SK-N-SH (cell line): ENCODE results near the gene SHPK. TPM values are rescaled to one million over a fixed set of nuclear protein-coding genes. Genes with fewer than 3 reads are reported as not detected.

Experiments
- CTCF ChIA-PET: fragments of 300-600, 350-600 bp; formaldehyde crosslinking; extraction: SDS; loops from one replicate; lab custom pipeline; 2021; lab: Yijun Ruan, JAX
- POLR2A ChIA-PET: fragments of 350-600 bp; sonication (Branson Sonifier 250); formaldehyde crosslinking; extraction: SDS; loops from one replicate; lab custom pipeline; 2020; ENCODE audit warnings: antibody characterized with exemption, inconsistent platforms; lab: Yijun Ruan, JAX
- DNase-seq: peaks from one replicate; pipeline ENCODE4 v3.0.0; 2012
- H2AFZ ChIP-seq: fragments of 200-600 bp; sonication (generic); 2 replicates; pipeline ENCODE4 v1.8.1; 2016; ENCODE audit warnings: antibody characterized with exemption, mild to moderate bottlenecking, low read depth
- H3F3A ChIP-seq: fragments of 200-600 bp; sonication (generic); replicated peaks from 2 replicates; pipeline ENCODE3; 2016; ENCODE audit warnings: antibody characterized with exemption, mild to moderate bottlenecking; ENCODE audit not compliant: insufficient read depth
- H3K27ac ChIP-seq, 2 experiments: fragments of 200-500 bp in 1 of 2; fragments of 200-600 bp in 1 of 2; sonication (Bioruptor generic) in 1 of 2; sonication (generic), shearing (Covaris generic) in 1 of 2; 2 replicates each; pipeline versions ENCODE4 v1.5.1 to v1.6.1; 2014 to 2016; ENCODE audit warnings: low read depth in 2 of 2, inconsistent platforms in 1 of 2, low read length in 1 of 2, mild to moderate bottlenecking in 1 of 2, mixed read lengths in 1 of 2
- H3K27me3 ChIP-seq: fragments of 200-600 bp; sonication (generic), shearing (Covaris generic); 2 replicates; pipeline ENCODE4 v1.6.1; 2016; ENCODE audit warnings: mixed run types; ENCODE audit not compliant: insufficient read depth
- H3K36me3 ChIP-seq, 2 experiments: fragments of 200-500 bp in 1 of 2; fragments of 200-600 bp in 1 of 2; sonication (Bioruptor generic) in 1 of 2; sonication (generic) in 1 of 2; replicated peaks in 1 of 2; 2 replicates each; pipeline versions ENCODE3 to v1.5.1; 2014 to 2016; ENCODE audit warnings: low read length in 1 of 2, mild to moderate bottlenecking in 1 of 2; ENCODE audit not compliant: insufficient read depth in 2 of 2, control insufficient read depth in 1 of 2
- H3K4me1 ChIP-seq, 2 experiments: fragments of 200-500 bp in 1 of 2; fragments of 200-600 bp in 1 of 2; sonication (Bioruptor generic) in 1 of 2; sonication (generic), shearing (Covaris generic) in 1 of 2; 2 replicates each; pipeline versions ENCODE4 v1.5.1 to v1.6.1; 2014 to 2016; ENCODE audit warnings: low read depth in 1 of 2, low read length in 1 of 2, mixed run types in 1 of 2; ENCODE audit not compliant: insufficient read depth in 2 of 2, control insufficient read depth in 1 of 2
- H3K4me2 ChIP-seq: fragments of 200-600 bp; sonication (generic), shearing (Covaris generic); 2 replicates; pipeline ENCODE4 v1.6.1; 2017; ENCODE audit warnings: mixed run types
- H3K4me3 ChIP-seq, 2 experiments: fragments of 200-500 bp in 1 of 2; fragments of 200-600 bp in 1 of 2; sonication (Bioruptor generic) in 1 of 2; sonication (generic), shearing (Covaris generic) in 1 of 2; 2 replicates each; pipeline versions ENCODE4 v1.5.1 to v1.8.1; 2014 to 2016; ENCODE audit warnings: low read depth in 2 of 2, inconsistent platforms in 1 of 2, low read length in 1 of 2, mild to moderate bottlenecking in 1 of 2, mixed read lengths in 1 of 2, moderate library complexity in 1 of 2
- H3K79me2 ChIP-seq: fragments of 200-600 bp; sonication (generic); 2 replicates; pipeline ENCODE4 v1.8.1; 2017; ENCODE audit warnings: mild to moderate bottlenecking; ENCODE audit not compliant: insufficient read depth
- H3K9ac ChIP-seq: fragments of 200-600 bp; sonication (generic); 2 replicates; pipeline ENCODE4 v1.6.1; 2017; ENCODE audit warnings: mixed run types
- H3K9me2 ChIP-seq: fragments of 200-600 bp; sonication (generic); 2 replicates; pipeline ENCODE4 v1.6.1; 2017; ENCODE audit warnings: mixed run types
- H3K9me3 ChIP-seq: fragments of 200-600 bp; sonication (generic); 2 replicates; pipeline ENCODE4 v1.6.1; 2017; ENCODE audit warnings: mixed run types, mild to moderate bottlenecking, moderate library complexity
- H4K20me1 ChIP-seq: fragments of 200-600 bp; sonication (generic); 2 replicates; pipeline ENCODE4 v1.6.1; 2017; ENCODE audit warnings: mild to moderate bottlenecking, mixed run types; ENCODE audit not compliant: insufficient read depth
- FOSL2 ChIP-seq: IDR thresholded peaks from 2 replicates; pipeline ENCODE4 v1.4.0; 2012; ENCODE audit warnings: low read depth, mild to moderate bottlenecking, moderate library complexity, borderline replicate concordance
- FOXJ3 ChIP-seq: sonication (generic); formaldehyde crosslinking; IDR thresholded peaks from 2 replicates; pipeline ENCODE4 v1.5.1; 2020; ENCODE audit warnings: mild to moderate bottlenecking, missing genetic modification reagents
- IRF3 ChIP-seq: fragments of 150-350 bp; IDR thresholded peaks from 2 replicates; pipeline ENCODE4 v1.6.1; 2016; ENCODE audit warnings: mild to moderate bottlenecking, low read depth, low read length
- MAX ChIP-seq: IDR thresholded peaks from 2 replicates; pipeline ENCODE4 v1.4.0; 2012; ENCODE audit warnings: low read depth
- MXI1 ChIP-seq: IDR thresholded peaks from 2 replicates; pipeline ENCODE4 v1.6.1; 2012; ENCODE audit warnings: mild to moderate bottlenecking, low read depth, low read length, improper control_type of control experiment
- RCOR1 ChIP-seq: fragments of 150-350 bp; IDR thresholded peaks from 2 replicates; pipeline ENCODE4 v1.6.1; 2017; ENCODE audit warnings: antibody characterized with exemption, low read length
- REST ChIP-seq: IDR thresholded peaks from 2 replicates; pipeline ENCODE4 v1.6.1; 2012; ENCODE audit warnings: mild to moderate bottlenecking, low read depth, low read length, moderate library complexity
- SMC3 ChIP-seq: IDR thresholded peaks from 2 replicates; pipeline ENCODE4 v1.6.1; 2012; ENCODE audit warnings: low read depth, low read length, improper control_type of control experiment
- TAF1 ChIP-seq: IDR thresholded peaks from 2 replicates; pipeline ENCODE4 v1.6.1; 2012; ENCODE audit warnings: low read depth, mild to moderate bottlenecking, low read length, moderate library complexity, borderline replicate concordance
- TEAD4 ChIP-seq: IDR thresholded peaks from 2 replicates; pipeline ENCODE4 v1.4.0; 2012; ENCODE audit warnings: mild to moderate bottlenecking, borderline replicate concordance; ENCODE audit not compliant: insufficient read depth
- ZBTB33 ChIP-seq: IDR thresholded peaks from 2 replicates; pipeline ENCODE4 v1.4.0; 2012; ENCODE audit warnings: low read depth, borderline replicate concordance
- WGBS: methylation state at CpG from one replicate; pipeline ENCODE4 v1.1.6; 2017; ENCODE audit warnings: low lambda C conversion rate; 5-methylcytosine and 5-hydroxymethylcytosine counted together
- polyA plus RNA-seq, 3 experiments: library from polyadenylated mRNA; depleted of rRNA; stranded (reverse); fragments of >200 nt; gene quantifications; 2 replicates each; pipeline ENCODE4 v1.2.3, GENCODE V29; 2012
- TF ChIP-seq, protein P1 (sequence below): IDR thresholded peaks from 2 replicates; pipeline ENCODE4 v1.4.0; 2012; ENCODE audit warnings: low read depth, borderline replicate concordance

Gene SHPK
- polyA plus RNA-seq, 1 of the 3 experiments (the other 2 are of a cell fraction), result 9.0 TPM

DNA sequence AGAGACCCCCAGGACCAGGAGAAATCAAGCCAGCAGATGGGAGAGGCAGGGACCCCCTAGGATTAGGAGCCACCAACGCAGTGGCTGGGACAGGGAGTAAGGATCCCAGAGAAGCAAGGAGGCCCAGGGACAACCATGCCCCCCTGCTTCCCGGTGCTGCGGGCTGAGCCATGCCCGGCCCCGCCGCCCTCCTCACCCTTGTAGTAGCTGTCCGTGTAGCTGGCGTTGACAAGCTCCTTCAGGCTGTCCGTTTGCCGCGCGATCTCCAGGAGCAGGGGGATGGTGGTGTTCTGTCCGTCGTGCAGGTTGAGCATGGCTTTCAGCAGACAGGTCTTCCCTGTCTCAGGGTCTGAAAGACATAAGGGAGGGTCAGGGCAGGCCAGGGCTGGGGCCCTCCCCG is 45.3 kb downstream of the SHPK start (continued):
- no peak for TF ChIP-seq TAF1
- TF ChIP-seq, all 33 proteins: peak for 0

GRCh38 chr17:3590231-3590630 is 45.8 kb downstream of the SHPK start:
- no peaks in the 10 kb centered on the region for H3K79me2 ChIP-seq
- no peaks in the 10 kb centered on the region for H3K27me3 ChIP-seq
- no peak overlapping the region for H3K4me3 ChIP-seq
- H3K9me2 ChIP-seq, result no peaks in the 10 kb centered on the region
- TF ChIP-seq ZBTB33 (no peak), MXI1 (no peak), REST (no peak), TEAD4 (no peak), IRF3 (no peak), MAX (no peak), FOSL2 (no peak), SMC3 (no peak), FOXJ3 (CRISPR knock-in tag) (no peak), RCOR1 (no peak)
- TF ChIP-seq, protein P1, sequence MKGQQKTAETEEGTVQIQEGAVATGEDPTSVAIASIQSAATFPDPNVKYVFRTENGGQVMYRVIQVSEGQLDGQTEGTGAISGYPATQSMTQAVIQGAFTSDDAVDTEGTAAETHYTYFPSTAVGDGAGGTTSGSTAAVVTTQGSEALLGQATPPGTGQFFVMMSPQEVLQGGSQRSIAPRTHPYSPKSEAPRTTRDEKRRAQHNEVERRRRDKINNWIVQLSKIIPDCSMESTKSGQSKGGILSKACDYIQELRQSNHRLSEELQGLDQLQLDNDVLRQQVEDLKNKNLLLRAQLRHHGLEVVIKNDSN, result no peak
- no peaks in the 10 kb centered on the region for H4K20me1 ChIP-seq
- H2AFZ ChIP-seq, result no peak overlapping the region
- POLR2A ChIA-PET, result no interaction called here
- no peak overlapping the region for H3K9ac ChIP-seq
- 93% methylated on average over 15 of the region's 15 CpGs for WGBS
- H3K36me3 ChIP-seq, result peaks cover 0 to 11% of the 10 kb centered on the region in 2 experiments
- H3K4me2 ChIP-seq, result no peak overlapping the region
- CTCF ChIA-PET, result interaction anchor here (1.0 kb wide), 1 partner anchor 55 kb away, joined by 4 read pairs; no protein-coding TSS in a partner anchor
- no peaks in the 10 kb centered on the region for H3F3A ChIP-seq
- peaks cover 5 to 15% of the 10 kb centered on the region in 2 experiments; a peak in 2 of 4 replicates for H3K4me1 ChIP-seq
- H3K27ac ChIP-seq, result no peak overlapping the region
- DNase-seq, result no peak
- no peaks in the 10 kb centered on the region for H3K9me3 ChIP-seq
